ENCODE results near the gene ADGRV1. TPM values are rescaled to one million over a fixed set of nuclear protein-coding genes. Genes with fewer than 3 reads are reported as not detected.

The ADGRV1 gene
- total and polyA plus RNA-seq, 9 of the 15 experiments (the other 6 are each of a cell fraction or from before 2014, with no cell fraction given): 21.7 to 156 (median 58.2) TPM

DNA sequence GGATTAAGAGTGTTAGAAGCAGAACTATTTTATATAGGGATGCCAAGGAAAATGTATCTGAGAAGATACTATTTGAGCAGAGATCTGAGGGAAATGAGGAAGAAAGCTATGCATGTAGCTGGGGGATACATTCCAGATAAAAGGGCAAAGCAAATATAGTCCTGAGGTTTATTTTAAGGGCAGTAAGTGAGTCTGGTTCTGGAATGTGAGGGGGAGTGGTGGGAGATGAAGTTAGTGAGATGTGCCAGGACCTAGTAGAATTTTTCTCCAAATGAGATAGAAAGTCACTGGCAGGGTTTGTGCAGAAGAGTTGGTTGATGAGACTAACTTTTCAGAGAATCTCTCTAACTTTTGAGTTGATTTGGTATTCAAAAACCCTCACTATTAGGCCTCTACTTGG lies 374.7 kb downstream of the ADGRV1 start:
- intact Hi-C loops (cut with micrococcal nuclease): loop anchor here (2.0 to 10.0 kb wide), 4 partner anchors 242 to 484 kb away; no protein-coding TSS in a partner anchor
- H3K9me1 ChIP-seq (ENCODE audit: control insufficient read depth, insufficient read depth, low read length): no peaks in the 10 kb centered on the region
- H3K79me2 ChIP-seq (ENCODE audit: control insufficient read depth, insufficient read depth, low read length): no peaks in the 10 kb centered on the region
- H2AFZ ChIP-seq (ENCODE audit: low read depth, low read length): no peak overlapping the region
- no peak overlapping the region for H3K4me3 ChIP-seq
- ChIA-PET POLR2A (no interaction called here), CTCF (ENCODE audit: low intra/inter-chr PET ratio) (interaction anchor here (0.7 to 3.9 kb wide), 2 partner anchors 83 to 451 kb away, joined by 3 to 28 read pairs; partner anchors contain the start of gene ARRDC3)
- no peak overlapping the region for H3K27ac ChIP-seq (ENCODE audit: extremely low read depth, low read depth, low read length)
- no peaks in the 10 kb centered on the region for H3K9me3 ChIP-seq (replicated peaks; ENCODE audit: control insufficient read depth, insufficient read depth, low read depth, low read length)
- peaks cover 0 to 12% of the 10 kb centered on the region in 2 experiments; a peak in 2 of 5 replicates for H3K4me1 ChIP-seq (replicated peaks in 1 of 2; ENCODE audit: control insufficient read depth in 2 of 2, insufficient read depth in 2 of 2, low read length in 2 of 2)
- H3K36me3 ChIP-seq (ENCODE audit: control insufficient read depth, insufficient read depth, low read length): no peaks in the 10 kb centered on the region
- no TSS peak for BruUV-seq (replicated peaks)
- ATAC-seq: no peak
- H3K9ac ChIP-seq (ENCODE audit: insufficient read depth in 1 of 2, low read depth in 2 of 2, low read length in 2 of 2): no peak overlapping the region
- H4K20me1 ChIP-seq (replicated peaks; ENCODE audit: control insufficient read depth, insufficient read depth, low read length): no peaks in the 10 kb centered on the region
- no peak for FAIRE-seq
- no peak for DNase-seq (ENCODE audit: extremely low read depth in 1 of 4, low spot score in 3 of 4)
- no peak overlapping the region for H3K4me2 ChIP-seq (ENCODE audit: insufficient read depth, low read length)
- no peak for TF ChIP-seq ZNF24 (IDR thresholded peaks at IDR 0.05)
- no peak for TF ChIP-seq ZNF347 (CRISPR knock-in tag; IDR thresholded peaks at IDR 0.05; ENCODE audit: low read depth)
- TF ChIP-seq KLF10 (CRISPR knock-in tag; IDR thresholded peaks at IDR 0.05): no peak
- TF ChIP-seq, protein P1, sequence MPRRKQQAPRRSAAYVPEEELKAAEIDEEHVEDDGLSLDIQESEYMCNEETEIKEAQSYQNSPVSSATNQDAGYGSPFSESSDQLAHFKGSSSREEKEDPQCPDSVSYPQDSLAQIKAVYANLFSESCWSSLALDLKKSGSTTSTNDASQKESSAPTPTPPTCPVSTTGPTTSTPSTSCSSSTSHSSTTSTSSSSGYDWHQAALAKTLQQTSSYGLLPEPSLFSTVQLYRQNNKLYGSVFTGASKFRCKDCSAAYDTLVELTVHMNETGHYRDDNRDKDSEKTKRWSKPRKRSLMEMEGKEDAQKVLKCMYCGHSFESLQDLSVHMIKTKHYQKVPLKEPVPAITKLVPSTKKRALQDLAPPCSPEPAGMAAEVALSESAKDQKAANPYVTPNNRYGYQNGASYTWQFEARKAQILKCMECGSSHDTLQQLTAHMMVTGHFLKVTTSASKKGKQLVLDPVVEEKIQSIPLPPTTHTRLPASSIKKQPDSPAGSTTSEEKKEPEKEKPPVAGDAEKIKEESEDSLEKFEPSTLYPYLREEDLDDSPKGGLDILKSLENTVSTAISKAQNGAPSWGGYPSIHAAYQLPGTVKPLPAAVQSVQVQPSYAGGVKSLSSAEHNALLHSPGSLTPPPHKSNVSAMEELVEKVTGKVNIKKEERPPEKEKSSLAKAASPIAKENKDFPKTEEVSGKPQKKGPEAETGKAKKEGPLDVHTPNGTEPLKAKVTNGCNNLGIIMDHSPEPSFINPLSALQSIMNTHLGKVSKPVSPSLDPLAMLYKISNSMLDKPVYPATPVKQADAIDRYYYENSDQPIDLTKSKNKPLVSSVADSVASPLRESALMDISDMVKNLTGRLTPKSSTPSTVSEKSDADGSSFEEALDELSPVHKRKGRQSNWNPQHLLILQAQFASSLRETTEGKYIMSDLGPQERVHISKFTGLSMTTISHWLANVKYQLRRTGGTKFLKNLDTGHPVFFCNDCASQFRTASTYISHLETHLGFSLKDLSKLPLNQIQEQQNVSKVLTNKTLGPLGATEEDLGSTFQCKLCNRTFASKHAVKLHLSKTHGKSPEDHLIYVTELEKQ (CRISPR knock-in tag; IDR thresholded peaks at IDR 0.05): no peak
- no peak for TF ChIP-seq SRSF7 (optimal IDR thresholded peaks at IDR 0.05; ENCODE audit: low read depth, low read length)
- no peak for TF ChIP-seq ZNF668 (CRISPR knock-in tag; IDR thresholded peaks at IDR 0.05)
- no peak for TF ChIP-seq KLF1 (tag; IDR thresholded peaks at IDR 0.05)
- TF ChIP-seq TGIF2 (CRISPR knock-in tag; IDR thresholded peaks at IDR 0.05): no peak
- no peak for TF ChIP-seq CBFA2T2 (conservative IDR thresholded peaks at IDR 0.05)
- no peak for TF ChIP-seq ZNF140 (CRISPR knock-in tag; IDR thresholded peaks at IDR 0.05)
- no peak for TF ChIP-seq C11orf30 (IDR thresholded peaks at IDR 0.05; ENCODE audit: low read depth)
- TF ChIP-seq, protein P2, sequence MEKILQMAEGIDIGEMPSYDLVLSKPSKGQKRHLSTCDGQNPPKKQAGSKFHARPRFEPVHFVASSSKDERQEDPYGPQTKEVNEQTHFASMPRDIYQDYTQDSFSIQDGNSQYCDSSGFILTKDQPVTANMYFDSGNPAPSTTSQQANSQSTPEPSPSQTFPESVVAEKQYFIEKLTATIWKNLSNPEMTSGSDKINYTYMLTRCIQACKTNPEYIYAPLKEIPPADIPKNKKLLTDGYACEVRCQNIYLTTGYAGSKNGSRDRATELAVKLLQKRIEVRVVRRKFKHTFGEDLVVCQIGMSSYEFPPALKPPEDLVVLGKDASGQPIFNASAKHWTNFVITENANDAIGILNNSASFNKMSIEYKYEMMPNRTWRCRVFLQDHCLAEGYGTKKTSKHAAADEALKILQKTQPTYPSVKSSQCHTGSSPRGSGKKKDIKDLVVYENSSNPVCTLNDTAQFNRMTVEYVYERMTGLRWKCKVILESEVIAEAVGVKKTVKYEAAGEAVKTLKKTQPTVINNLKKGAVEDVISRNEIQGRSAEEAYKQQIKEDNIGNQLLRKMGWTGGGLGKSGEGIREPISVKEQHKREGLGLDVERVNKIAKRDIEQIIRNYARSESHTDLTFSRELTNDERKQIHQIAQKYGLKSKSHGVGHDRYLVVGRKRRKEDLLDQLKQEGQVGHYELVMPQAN (IDR thresholded peaks at IDR 0.05; ENCODE audit: borderline replicate concordance): no peak
- no peak for TF ChIP-seq HDAC8 (tag; IDR thresholded peaks at IDR 0.05)
- no peak for TF ChIP-seq SLC30A9 (CRISPR knock-in tag; IDR thresholded peaks at IDR 0.05)
- TF ChIP-seq ZKSCAN8 (CRISPR knock-in tag; IDR thresholded peaks at IDR 0.05): no peak
- TF ChIP-seq, protein P3, sequence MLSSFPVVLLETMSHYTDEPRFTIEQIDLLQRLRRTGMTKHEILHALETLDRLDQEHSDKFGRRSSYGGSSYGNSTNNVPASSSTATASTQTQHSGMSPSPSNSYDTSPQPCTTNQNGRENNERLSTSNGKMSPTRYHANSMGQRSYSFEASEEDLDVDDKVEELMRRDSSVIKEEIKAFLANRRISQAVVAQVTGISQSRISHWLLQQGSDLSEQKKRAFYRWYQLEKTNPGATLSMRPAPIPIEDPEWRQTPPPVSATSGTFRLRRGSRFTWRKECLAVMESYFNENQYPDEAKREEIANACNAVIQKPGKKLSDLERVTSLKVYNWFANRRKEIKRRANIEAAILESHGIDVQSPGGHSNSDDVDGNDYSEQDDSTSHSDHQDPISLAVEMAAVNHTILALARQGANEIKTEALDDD (IDR thresholded peaks at IDR 0.05): no peak
- in situ Hi-C loops (cut with MboI): no loop called here
- H3K27me3 ChIP-seq (ENCODE audit: control insufficient read depth in 2 of 2, insufficient read depth in 2 of 2, low read length in 2 of 2): no peaks in the 10 kb centered on the region

Data from K562 (cell line).